ENCODE measurements around the gene GSTA4.

Gene GSTA4

DNA sequence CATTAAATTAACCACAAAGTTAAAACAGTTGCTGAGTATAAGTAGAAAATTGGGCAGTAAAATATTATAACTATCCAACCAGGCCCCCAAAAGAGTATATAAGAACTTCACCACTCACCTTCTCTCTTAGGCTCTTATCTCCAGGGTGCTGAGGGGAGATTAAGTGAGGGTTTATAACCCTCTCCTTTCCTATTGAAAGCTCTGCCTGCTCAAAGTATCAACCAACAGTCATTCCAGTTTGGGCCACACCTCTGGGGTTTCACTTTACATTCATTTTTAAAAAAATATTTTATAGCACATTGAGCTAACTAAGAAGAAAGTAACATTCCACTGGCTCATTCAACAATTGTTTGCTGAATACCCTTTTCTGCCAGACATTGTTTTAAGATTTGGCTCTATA lies 22.1 kb downstream of the GSTA4 start:
- ChIA-PET POLR2A (no interaction called here), CTCF (no interaction called here)

DNA sequence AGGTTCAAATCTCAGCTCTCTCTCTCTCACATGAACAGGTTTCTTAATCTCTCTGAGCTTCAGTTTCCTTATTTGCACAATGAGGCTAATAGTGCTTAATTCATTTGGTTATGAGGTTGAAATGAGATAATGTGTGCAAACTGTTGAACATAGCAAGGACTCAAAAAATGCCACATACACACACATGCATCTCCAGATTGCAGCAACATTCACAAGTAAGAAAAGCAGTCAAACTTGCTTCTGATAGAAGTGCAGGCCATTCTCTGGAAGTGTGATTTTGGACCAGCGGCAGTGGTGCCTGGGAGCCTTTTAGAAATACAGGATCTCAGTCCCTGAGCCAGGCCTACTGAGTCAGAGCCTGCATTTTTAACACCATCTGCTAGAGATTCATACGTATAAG lies 25.7 kb downstream of the GSTA4 start:
- CTCF ChIA-PET: no interaction called here
- Histone ChIP-seq H3K27ac (ENCODE audit: extremely low read depth, low read depth, low read length) (no peak overlapping the region), H3K36me3 (ENCODE audit: control insufficient read depth in 2 of 2, insufficient read depth in 1 of 2, low read length in 2 of 2) (no peaks in the 10 kb centered on the region), H3K4me1 (ENCODE audit: control insufficient read depth, insufficient read depth, low read length) (no peaks in the 10 kb centered on the region), H3K4me3 (ENCODE audit: low read depth, low read length) (no peak overlapping the region), H3K9me3 (ENCODE audit: control insufficient read depth, insufficient read depth, low read depth, low read length) (no peaks in the 10 kb centered on the region)
- TF ChIP-seq ZNF416 (tag by site-specific recombination; IDR thresholded peaks at IDR 0.05) (no peak), SCRT2 (tag by site-specific recombination; IDR thresholded peaks at IDR 0.05) (peak; percentile 27; the same call in 1 of the 2 replicates)
- POLR2A ChIA-PET: no interaction called here

More for the DNA sequence above, 22.1 kb downstream of the GSTA4 start:
- Histone ChIP-seq H3K27ac (ENCODE audit: extremely low read depth, low read depth, low read length) (no peak overlapping the region), H3K9me3 (ENCODE audit: control insufficient read depth, insufficient read depth, low read depth, low read length) (no peaks in the 10 kb centered on the region), H3K4me1 (ENCODE audit: control insufficient read depth, insufficient read depth, low read length) (no peaks in the 10 kb centered on the region), H3K36me3 (ENCODE audit: control insufficient read depth in 2 of 2, insufficient read depth in 1 of 2, low read length in 2 of 2) (no peaks in the 10 kb centered on the region), H3K4me3 (ENCODE audit: low read depth, low read length) (no peak overlapping the region)
- TF ChIP-seq ZNF549 (tag by site-specific recombination; IDR thresholded peaks at IDR 0.05) (no peak), ZNF610 (tag by site-specific recombination; IDR thresholded peaks at IDR 0.05; ENCODE audit: borderline replicate concordance) (no peak), ZNF211 (tag by site-specific recombination; IDR thresholded peaks at IDR 0.05; ENCODE audit: low read depth) (no peak), ZBTB7A (tag by site-specific recombination; IDR thresholded peaks at IDR 0.05; ENCODE audit: low read depth) (no peak), ZBTB17 (tag by site-specific recombination; IDR thresholded peaks at IDR 0.05) (no peak), ZNF391 (tag by site-specific recombination; IDR thresholded peaks at IDR 0.05; ENCODE audit: borderline replicate concordance, low read depth) (no peak), ZNF426 (tag by site-specific recombination; IDR thresholded peaks at IDR 0.05) (no peak)

DNA sequence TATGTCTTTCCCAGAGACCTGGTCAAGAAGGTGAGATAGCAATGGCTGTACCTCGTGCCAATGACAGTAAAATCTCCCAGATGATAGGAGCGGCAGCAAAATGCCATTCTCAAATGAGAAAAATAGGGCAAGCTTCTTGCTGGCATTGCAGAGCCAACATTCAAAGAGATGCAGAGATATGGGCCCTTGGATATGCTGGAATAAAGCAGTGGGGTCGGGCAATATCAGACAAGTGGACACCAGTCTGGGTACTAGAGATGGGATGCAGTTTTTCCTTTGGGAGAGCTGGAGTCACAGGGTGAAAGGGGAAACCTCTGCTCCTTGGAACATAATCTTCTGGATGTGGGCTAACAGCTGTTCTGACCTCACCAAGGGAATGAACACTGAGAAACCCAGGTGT lies 29.0 kb downstream of the GSTA4 start:
- ChIA-PET POLR2A (no interaction called here), CTCF (interaction anchor here (0.6 to 1.3 kb wide), 3 partner anchors 9 to 301 kb away, joined by 3 read pairs; no protein-coding TSS in a partner anchor)
- TF ChIP-seq, protein P1, sequence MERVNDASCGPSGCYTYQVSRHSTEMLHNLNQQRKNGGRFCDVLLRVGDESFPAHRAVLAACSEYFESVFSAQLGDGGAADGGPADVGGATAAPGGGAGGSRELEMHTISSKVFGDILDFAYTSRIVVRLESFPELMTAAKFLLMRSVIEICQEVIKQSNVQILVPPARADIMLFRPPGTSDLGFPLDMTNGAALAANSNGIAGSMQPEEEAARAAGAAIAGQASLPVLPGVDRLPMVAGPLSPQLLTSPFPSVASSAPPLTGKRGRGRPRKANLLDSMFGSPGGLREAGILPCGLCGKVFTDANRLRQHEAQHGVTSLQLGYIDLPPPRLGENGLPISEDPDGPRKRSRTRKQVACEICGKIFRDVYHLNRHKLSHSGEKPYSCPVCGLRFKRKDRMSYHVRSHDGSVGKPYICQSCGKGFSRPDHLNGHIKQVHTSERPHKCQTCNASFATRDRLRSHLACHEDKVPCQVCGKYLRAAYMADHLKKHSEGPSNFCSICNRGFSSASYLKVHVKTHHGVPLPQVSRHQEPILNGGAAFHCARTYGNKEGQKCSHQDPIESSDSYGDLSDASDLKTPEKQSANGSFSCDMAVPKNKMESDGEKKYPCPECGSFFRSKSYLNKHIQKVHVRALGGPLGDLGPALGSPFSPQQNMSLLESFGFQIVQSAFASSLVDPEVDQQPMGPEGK (tag by site-specific recombination; IDR thresholded peaks at IDR 0.05): no peak
- TF ChIP-seq OVOL3 (tag by site-specific recombination; IDR thresholded peaks at IDR 0.05) (no peak), ZNF354C (tag by site-specific recombination; IDR thresholded peaks at IDR 0.05; ENCODE audit: borderline replicate concordance, low read depth) (no peak), YY1 (tag by site-specific recombination; IDR thresholded peaks at IDR 0.05) (no peak), ZBTB7A (tag by site-specific recombination; IDR thresholded peaks at IDR 0.05; ENCODE audit: low read depth) (no peak), ZNF19 (tag by site-specific recombination; IDR thresholded peaks at IDR 0.05; ENCODE audit: low read depth) (no peak)
- TF ChIP-seq, protein P2, sequence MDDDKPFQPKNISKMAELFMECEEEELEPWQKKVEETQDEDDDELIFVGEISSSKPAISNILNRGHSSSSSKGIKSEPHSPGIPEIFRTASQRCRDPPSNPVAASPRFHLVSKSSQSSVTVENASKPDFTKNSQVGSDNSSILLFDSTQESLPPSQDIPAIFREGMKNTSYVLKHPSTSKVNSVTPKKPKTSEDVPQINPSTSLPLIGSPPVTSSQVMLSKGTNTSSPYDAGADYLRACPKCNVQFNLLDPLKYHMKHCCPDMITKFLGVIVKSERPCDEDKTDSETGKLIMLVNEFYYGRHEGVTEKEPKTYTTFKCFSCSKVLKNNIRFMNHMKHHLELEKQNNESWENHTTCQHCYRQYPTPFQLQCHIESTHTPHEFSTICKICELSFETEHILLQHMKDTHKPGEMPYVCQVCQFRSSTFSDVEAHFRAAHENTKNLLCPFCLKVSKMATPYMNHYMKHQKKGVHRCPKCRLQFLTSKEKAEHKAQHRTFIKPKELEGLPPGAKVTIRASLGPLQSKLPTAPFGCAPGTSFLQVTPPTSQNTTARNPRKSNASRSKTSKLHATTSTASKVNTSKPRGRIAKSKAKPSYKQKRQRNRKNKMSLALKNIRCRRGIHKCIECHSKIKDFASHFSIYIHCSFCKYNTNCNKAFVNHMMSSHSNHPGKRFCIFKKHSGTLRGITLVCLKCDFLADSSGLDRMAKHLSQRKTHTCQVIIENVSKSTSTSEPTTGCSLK (tag by site-specific recombination; IDR thresholded peaks at IDR 0.05): no peak
- Histone ChIP-seq H3K27ac (ENCODE audit: extremely low read depth, low read depth, low read length) (no peak overlapping the region), H3K4me3 (ENCODE audit: low read depth, low read length) (no peak overlapping the region), H3K9me3 (ENCODE audit: control insufficient read depth, insufficient read depth, low read depth, low read length) (no peaks in the 10 kb centered on the region), H3K36me3 (ENCODE audit: control insufficient read depth in 2 of 2, insufficient read depth in 1 of 2, low read length in 2 of 2) (no peaks in the 10 kb centered on the region), H3K4me1 (ENCODE audit: control insufficient read depth, insufficient read depth, low read length) (no peaks in the 10 kb centered on the region)
